Ovary (tissue), 3 donors: Measurements from ENCODE around the gene AOPEP.

Experiments
- EP300 ChIP-seq: sonication (generic); formaldehyde crosslinking; IDR thresholded peaks from one replicate; pipeline ENCODE4 v1.6.1; 2017; ENCODE audit warnings: antibody characterized with exemption
- POLR2A ChIP-seq: fragments of 450-650 bp; IDR thresholded peaks from one replicate; pipeline ENCODE4 v1.6.1; 2017; ENCODE audit warnings: antibody characterized with exemption, mild to moderate bottlenecking, moderate library complexity
- TF ChIP-seq, protein P1 (sequence below), 3 donors: fragments of 450-650 bp in 2 of 3; fragments of 200-600 bp in 1 of 3; IDR thresholded peaks; one replicate each; pipeline versions ENCODE4 v1.5.1 to v1.8.0; 2016 to 2022; ENCODE audit warnings: antibody characterized with exemption in 3 of 3, mild to moderate bottlenecking in 1 of 3
- donor health status: DM: no; HTN: no; CAD: no.

DNA sequence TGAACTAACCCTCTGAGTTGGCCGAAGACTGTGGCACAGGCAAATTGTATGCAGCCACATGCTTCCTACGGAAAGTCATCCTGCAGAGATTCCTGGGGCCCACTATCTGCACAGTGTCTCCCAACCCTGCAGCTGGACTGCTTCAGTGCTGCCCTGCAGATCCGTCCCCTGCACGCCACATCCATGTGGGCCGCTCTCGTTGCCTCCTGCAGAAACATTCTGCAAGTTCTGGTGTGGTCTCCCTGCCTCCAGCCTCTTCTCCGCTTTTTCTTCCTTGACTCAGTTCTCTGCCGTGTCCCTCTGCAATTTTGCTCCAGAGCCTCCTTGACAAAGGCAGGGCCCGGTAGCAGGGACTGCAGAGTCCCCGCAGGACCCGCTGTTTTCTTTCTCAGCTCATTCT lies 249.0 kb downstream of the AOPEP start:
- TF ChIP-seq POLR2A (no peak), EP300 (no peak)
- TF ChIP-seq, protein P1, sequence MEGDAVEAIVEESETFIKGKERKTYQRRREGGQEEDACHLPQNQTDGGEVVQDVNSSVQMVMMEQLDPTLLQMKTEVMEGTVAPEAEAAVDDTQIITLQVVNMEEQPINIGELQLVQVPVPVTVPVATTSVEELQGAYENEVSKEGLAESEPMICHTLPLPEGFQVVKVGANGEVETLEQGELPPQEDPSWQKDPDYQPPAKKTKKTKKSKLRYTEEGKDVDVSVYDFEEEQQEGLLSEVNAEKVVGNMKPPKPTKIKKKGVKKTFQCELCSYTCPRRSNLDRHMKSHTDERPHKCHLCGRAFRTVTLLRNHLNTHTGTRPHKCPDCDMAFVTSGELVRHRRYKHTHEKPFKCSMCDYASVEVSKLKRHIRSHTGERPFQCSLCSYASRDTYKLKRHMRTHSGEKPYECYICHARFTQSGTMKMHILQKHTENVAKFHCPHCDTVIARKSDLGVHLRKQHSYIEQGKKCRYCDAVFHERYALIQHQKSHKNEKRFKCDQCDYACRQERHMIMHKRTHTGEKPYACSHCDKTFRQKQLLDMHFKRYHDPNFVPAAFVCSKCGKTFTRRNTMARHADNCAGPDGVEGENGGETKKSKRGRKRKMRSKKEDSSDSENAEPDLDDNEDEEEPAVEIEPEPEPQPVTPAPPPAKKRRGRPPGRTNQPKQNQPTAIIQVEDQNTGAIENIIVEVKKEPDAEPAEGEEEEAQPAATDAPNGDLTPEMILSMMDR (IDR thresholded peaks at IDR 0.05): no peak
